ENCODE data around the gene SLC2A13. TPM values are rescaled to one million over a fixed set of nuclear protein-coding genes. Genes with fewer than 3 reads are reported as not detected.

The SLC2A13 gene
- total RNA-seq, 1 experiment from 2014 or later, result 12.1 TPM

- H3K27ac ChIP-seq (ENCODE audit: low read length), result no peak overlapping the region
- no peak for ATAC-seq
- in situ Hi-C loops (cut with HindIII; ENCODE audit: low pct_unique_long_range_greater_than_20kb, low sequenced_read_pairs) (no loop called here), intact Hi-C loops (cut with micrococcal nuclease; ENCODE audit: unreplicated experiment) (no loop called here)
- CTCF ChIA-PET, result no interaction called here
- no peaks in the 10 kb centered on the region for H3K4me1 ChIP-seq (ENCODE audit: control insufficient read depth, insufficient read depth, low read length)
- H3K36me3 ChIP-seq (ENCODE audit: control insufficient read depth, insufficient read depth, low read length), result no peaks in the 10 kb centered on the region
- H3K27me3 ChIP-seq (ENCODE audit: control insufficient read depth, insufficient read depth, low read length), result no peaks in the 10 kb centered on the region
- DNase-seq (ENCODE audit: low read depth, low spot score), result no peak
- POLR2A ChIA-PET, result no interaction called here
- no peak overlapping the region for H3K4me3 ChIP-seq (ENCODE audit: low read depth in 2 of 2, low read length in 2 of 2)
- no TSS peak for BruUV-seq (replicated peaks)
- TF ChIP-seq SIN3A (IDR thresholded peaks at IDR 0.05; ENCODE audit: borderline replicate concordance, insufficient read depth, low read depth, low read length) (no peak), POLR2AphosphoS5 (IDR thresholded peaks at IDR 0.05; ENCODE audit: low read depth, low read length) (no peak), TCF7L2 (IDR thresholded peaks at IDR 0.05; ENCODE audit: low read depth, low read length) (no peak), REST (IDR thresholded peaks at IDR 0.05; ENCODE audit: insufficient read depth in 1 of 2, low read depth in 2 of 2, low read length in 1 of 2) (no peak), CTCF (IDR thresholded peaks at IDR 0.05) (no peak)
- H3K9me3 ChIP-seq (ENCODE audit: control insufficient read depth, insufficient read depth, low read depth, low read length), result no peaks in the 10 kb centered on the region
Measured at GRCh38 chr12:40078266-40078665, 27.6 kb downstream of the SLC2A13 start.

GRCh38 chr12:40075458-40075857, 30.4 kb downstream of the SLC2A13 start:
- POLR2A ChIA-PET, result no interaction called here
- intact Hi-C loops (cut with micrococcal nuclease; ENCODE audit: unreplicated experiment) (no loop called here), in situ Hi-C loops (cut with HindIII; ENCODE audit: low pct_unique_long_range_greater_than_20kb, low sequenced_read_pairs) (no loop called here)
- no peaks in the 10 kb centered on the region for H3K4me1 ChIP-seq (ENCODE audit: control insufficient read depth, insufficient read depth, low read length)
- H3K36me3 ChIP-seq (ENCODE audit: control insufficient read depth, insufficient read depth, low read length), result no peaks in the 10 kb centered on the region
- H3K9me3 ChIP-seq (ENCODE audit: control insufficient read depth, insufficient read depth, low read depth, low read length), result no peaks in the 10 kb centered on the region
- no peak for TF ChIP-seq CTCF (IDR thresholded peaks at IDR 0.05)
- no peak for TF ChIP-seq REST (IDR thresholded peaks at IDR 0.05; ENCODE audit: insufficient read depth in 1 of 2, low read depth in 2 of 2, low read length in 1 of 2)
- DNase-seq (ENCODE audit: low read depth, low spot score) (no peak), ATAC-seq (no peak)
- no TSS peak for BruUV-seq (replicated peaks)
- CTCF ChIA-PET, result no interaction called here
- H3K27ac ChIP-seq (ENCODE audit: low read length), result no peak overlapping the region
- H3K4me3 ChIP-seq (ENCODE audit: low read depth in 2 of 2, low read length in 2 of 2), result no peak overlapping the region
- no peaks in the 10 kb centered on the region for H3K27me3 ChIP-seq (ENCODE audit: control insufficient read depth, insufficient read depth, low read length)
